Measurements from ENCODE around the gene PRDM10.
A peak's percentile ranks its signal among the peaks of the same experiment; 100 is the strongest.
"Not testable (repeated sequence)": the region's sequence is repeated elsewhere in the genome, so short reads cannot be mapped to it uniquely, and the experiment has no call there.

The PRDM10 gene

DNA sequence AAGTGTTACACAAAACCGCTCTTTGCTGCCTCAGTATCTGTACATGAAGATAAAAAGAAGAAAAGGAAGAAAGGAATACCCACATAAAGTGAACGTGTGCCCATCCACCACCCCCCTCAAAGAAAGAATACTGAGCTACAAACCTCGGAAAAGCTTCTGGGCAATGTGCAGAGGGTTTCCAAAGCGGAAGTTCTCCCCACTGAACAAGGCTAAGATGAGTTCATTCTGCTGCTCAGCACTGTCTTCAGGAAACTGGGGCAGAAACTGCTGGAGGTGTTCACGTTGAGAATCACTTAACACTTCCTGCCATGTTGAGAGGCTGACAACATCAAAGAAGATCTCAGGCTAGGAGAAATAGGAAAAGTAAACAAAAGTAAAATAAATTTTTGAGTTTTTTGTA lies 114.2 kb downstream of the PRDM10 start:
- DNase-seq, result peak in 1 of 2 experiments; percentile 6

DNA sequence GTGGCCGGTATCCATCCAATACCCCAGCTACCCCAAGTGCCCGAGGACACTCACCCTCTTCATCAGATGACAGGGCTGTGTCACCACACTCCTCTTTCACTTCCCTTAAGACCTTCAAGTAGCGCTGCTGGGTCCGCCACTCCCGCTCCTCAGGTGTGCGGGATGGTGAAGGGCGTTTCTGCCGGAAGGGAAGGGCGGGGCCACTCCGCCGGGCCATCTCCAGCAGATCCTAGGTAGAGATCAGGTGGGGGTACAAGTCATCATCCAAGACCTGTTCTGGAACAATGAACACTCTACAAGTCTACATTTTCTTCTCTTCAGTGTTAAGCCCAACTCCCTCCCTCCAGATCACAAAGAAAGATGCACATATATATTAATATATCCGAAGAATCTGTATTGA lies 117.3 kb downstream of the PRDM10 start:
- no peak for DNase-seq

DNA sequence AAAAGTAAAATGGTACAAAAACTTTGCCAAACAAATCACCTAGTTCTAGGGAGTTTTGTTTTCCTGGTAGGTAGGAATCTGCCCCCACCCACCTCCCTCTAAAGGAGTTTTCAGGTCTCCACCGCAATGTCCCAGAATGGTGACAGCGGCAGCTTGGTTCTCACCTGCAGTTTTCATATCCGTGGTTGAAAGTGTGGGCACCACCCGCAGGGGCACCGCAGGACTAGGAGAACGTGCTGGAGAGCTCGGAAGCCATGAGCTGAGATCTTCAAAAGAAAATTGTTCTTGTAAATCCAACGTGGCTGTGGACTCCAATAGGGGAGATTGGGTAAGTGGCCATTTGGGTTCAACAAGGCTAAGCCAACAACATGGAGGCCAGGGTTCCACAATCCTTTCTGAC lies 118.1 kb downstream of the PRDM10 start:
- DNase-seq, result no peak

DNA sequence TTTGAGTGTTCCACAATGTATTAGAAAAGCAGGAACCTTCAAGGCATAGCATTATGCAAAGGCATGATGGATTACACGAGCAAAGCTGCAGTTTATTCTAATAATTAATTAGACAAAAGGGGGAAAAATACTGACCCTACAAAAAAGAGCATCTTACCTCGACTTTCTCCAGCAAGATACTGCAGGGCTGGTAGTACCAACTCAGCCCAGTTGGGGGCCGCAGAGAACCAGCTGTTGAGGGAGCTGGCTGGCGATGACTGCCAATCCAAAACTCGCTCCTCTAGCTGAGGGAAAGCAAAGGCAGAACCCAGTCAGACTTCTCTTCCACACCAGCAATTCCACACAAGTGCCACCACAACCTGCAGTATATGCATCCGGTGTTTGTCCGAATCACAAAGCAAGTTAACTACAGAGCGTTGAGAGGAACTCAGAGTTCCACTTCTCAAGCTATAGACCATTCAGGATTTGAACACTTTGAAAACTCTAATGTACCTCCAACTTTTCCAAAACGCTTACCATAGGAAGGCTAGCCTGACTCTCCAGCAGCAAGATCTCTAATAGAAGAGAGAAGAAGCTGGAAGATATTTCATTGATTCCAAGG lies 121.0 kb downstream of the PRDM10 start:
- peak; percentile 23 to 49 for DNase-seq

DNA sequence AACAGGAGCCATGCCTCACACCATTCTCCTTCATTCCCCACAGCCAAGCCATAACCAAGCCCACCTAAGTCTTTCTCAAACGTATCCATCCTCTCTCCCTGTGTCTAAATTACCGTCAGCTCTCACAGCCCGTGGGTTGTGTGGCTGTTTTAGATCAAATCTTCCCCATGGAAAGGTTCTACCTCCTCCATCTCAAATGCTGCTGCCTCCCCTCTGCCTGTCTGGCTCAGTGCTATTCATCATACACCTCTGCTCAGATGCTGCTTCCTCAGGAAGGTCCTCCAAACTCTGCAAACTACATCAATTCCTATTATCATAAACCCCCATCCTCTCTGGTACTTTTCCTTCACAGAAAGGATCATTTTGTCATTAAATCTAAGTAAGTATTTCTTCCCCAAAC lies 122.3 kb downstream of the PRDM10 start:
- no peak for DNase-seq

DNA sequence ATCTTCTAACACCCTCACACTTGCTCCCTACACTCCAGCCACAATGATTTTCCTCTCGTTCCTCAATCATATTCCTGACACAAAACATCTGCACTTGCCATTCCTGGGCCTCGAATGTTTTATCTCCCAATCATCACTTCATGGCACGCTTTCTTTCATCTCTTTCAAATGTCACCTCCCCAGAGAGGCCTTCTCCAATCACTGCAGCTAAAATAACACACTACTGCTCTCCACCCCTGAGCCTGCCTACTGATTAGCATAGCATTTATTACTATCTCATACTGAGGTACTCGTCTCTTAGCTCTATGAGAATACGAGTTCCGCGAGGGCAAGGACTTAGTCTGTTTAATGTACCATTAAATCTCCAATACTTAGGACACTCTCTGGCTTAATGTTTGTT lies 130.7 kb downstream of the PRDM10 start:
- no peak for DNase-seq

DNA sequence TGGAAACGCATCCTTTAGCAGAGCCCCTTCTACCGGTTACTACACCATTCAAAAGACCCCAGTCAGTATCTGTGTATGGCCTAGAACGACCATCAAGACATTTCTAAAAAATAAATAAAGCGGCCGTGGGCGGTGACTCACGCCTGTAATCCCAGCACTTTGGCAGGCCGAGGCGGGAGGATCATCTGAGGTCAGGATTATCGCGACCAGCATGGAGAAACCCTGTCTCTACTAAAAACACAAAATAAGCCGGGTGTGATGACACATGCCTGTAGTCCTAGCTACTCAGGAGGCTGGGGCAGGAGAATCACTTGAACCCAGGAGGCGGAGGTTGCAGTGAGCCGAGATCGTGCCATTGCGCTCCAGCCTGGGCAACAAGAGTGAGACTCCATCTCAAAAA lies 134.0 kb downstream of the PRDM10 start:
- not testable (repeated sequence) for DNase-seq

DNA sequence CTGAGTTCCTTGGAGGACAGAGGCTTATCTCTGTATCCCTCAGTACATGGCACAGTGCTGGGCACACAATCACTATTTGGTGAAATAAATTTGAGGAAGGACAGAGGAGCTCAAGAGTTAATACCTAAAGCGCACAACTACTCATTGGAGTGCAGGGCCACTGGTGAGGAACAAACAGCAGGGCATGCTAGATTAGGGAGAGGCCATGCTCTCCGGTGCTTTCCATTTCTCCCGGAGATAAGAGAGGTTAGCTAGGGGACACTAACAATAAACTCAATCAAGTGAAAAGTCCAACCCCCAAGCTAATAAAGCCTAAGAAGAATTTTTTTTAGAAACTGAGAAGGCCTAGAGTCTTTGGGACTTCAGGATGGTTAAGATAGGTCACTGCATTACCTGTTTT lies 136.3 kb downstream of the PRDM10 start:
- no peak for DNase-seq

DNA sequence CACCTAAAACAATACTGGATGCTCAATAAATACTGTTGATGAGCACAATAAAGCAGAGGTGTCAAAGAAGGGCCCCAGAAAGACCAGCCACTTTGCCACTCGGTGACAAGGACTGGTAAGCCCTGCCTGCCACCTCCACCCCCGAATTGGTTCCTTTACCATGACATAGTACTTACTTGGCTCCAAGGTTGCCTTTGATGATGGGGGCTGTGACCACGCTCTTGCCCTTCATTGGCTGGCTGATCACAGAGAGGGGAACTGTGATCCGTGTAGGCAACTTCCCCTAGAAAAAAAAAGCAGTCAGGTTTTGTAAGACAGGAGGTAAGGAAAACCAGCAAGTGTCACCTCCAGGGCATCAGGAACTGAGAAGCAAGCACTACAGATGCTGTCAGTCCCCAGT lies 136.9 kb downstream of the PRDM10 start:
- DNase-seq, result peak in 1 of 2 experiments; percentile 36

DNA sequence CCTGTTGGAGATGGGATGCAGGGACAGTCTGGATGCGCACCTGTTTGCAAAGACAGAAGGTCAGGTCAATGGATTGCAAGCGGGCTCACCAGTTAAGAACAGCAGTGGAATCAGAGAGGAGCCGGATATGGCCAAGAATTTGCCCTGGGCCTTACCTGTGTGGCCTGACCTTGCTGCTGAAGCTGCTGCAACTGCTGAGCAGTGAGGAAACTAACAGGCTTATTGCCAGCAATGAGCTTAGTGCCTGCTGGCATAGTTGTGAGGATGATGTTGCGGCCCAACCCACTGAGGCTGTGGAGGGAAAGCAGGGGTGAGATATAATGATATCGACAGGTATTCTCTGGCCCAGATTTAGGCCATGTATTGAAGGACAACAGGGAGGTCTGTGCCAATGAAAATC lies 137.8 kb downstream of the PRDM10 start:
- DNase-seq, result no peak

DNA sequence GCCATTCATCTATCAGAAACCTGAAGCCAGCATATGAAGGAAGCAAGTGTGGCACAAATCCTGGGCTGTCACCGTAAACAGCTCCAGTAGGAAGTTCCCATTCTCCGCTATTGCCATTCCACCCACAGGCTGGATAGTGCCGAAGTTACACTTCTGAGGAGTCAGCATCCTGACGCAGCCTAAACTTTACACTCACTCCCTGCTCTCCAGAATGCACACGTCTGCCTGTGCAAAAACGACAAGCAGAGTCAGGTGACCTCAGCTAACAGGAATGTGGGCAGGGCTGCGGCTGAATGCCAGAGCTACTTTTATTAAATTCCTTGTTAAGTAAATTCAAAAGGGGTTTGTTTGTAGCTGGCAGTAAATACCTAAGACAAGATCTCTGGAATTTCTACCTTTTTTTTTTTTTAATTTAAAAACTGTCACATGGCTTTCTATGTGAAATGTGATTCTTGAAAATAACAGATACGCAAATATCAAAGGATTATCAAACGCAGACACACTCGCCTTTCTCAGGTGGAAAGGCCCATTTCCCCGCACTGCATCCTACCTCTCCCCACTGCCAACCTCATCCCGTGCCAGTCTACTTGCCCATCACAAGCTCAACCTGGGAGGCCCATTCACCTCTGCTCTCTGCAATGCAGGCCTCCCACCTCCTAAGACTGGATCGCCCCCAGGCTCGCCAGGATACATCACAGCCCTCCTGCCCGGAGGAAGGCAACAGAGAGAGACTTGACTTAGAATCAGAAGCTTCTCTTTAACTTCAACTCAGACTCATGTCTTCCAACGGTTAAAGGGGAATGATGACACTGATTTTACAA lies 140.7 kb downstream of the PRDM10 start:
- no peak for DNase-seq

DNA sequence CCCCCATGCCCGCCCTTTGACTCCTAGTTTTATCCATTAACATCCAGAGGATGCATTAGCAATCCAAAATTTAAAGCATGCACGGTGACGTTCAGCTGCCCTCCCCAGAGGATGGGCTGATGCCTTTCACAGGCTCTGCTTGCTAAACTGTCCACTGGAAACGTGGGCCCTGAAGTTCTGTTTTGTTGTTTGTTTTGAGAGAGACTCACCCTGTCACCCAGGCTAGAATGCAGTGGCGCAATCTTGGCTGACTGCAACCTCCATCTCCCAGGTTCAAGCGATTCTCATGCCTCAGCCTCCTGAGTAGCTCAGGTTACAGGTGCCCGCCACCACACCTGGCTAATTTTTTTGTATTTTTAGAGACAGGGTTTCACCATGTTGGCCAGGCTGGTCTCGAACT lies 146.6 kb downstream of the PRDM10 start:
- no peak for DNase-seq

DNA sequence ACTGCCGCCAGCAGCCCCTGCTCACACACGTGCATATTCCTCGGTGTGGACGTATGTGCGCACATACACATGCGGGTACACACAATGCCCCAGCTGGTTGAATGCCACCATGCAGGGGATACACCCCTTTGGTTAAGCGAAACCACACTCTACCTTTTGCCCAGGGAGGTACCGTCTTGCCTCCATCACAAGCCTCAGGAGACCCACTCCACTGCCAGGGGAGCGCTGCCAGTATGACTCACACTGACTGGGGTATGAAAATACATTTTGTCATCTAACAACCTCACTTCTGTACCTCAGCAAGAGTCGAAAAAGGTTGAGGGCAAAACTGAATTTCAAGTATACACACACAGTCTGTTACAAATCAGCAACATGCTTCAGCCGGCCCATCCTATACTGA lies 147.5 kb downstream of the PRDM10 start:
- DNase-seq, result no peak

DNA sequence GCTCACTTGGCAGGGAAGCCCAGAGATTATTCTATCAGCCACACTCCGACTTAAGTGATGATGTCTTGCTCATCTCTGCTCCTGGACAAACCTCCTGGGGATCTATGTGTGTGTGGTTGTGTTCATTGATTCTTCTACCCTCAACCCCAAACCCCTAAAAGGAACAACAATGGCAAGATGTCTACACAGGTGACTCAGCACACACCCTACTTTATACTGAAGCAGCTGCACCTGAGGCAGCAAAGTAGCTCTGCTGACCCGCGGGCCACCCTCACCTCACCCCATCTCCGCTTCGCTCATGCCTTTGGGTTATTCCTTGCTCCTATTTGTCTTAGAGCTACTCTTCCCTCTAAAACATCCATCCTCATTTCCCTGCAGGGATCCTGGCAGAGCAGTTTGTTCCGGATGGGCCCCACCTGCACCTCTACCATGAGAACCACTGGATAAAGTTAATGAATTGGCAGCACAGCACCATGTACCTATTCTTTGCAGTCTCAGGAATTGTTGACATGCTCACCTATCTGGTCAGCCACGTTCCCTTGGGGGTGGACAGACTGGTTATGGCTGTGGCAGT lies 148.3 kb downstream of the PRDM10 start:
- no peak for DNase-seq

DNA sequence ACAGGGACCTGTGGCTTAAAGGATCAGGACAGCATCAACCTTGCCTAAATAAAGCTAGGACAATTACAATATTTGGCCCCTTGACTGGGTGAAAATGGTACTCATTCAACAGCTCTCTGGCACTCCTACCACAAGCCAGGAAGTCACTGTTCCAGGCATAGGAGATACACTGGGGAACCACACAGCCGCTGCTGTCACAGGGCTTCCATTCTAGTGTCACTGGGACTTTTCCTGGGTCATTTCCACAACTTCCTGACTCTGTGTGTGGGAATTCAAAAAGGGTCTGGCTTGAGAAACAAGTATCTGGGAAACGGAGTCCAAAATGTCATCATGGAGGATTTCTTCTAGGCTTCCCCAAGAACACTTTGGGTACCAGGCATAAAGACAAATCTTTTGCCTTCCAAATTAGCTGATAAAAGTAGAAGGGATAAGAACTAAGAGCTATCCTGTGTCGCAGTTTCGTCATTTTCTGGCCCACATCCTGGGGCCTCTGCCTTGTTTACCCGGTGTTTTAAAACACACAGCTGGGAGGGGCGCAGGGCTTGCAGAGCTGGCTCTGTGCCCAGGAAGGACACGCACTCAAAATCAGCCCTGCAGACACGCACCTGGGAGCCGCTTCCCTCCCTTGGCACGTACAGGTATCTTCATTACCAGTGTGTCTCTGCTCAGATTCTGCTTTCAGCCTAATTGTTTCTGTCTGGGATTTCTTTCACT lies 149.0 kb downstream of the PRDM10 start:
- DNase-seq, result peak; percentile 13 to 38

DNA sequence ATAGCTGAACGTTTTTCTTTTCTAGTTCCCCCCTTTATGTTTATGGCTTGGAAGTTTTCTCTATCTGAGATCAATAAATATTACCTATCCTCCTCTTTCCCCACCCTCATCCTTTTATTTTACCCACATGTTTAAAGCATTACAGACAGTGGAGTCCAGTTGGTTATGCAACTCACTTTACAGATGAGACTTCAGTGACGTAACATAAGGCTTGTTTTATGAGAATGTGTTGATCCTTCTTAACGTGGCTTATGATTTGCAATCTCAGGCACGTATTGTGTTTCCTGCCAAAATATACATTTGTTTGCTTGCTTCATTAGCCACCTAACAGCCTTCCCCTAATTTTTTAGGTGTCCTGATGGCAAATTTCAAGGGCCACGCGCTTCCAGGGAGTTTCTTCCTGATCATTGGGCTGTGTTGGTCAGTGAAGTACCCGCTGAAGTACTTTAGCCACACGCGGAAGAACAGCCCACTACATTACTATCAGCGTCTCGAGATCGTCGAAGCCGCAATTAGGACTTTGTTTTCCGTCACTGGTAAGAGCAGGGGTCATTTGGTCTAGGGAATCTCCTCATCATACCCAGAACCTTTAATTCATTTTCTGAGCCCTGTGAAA lies 150.4 kb downstream of the PRDM10 start:
- no peak for DNase-seq

All from stimulated activated CD4-positive, alpha-beta T cell treated with anti-CD3 and anti-CD28 coated beads, Interleukin-4, amount 100 ng/mL, for 4 hours (primary cell).